SU-DHL-6 (cell line): ENCODE results near the gene CCDC107.

Source experiments
- EZH2phosphoT487 ChIP-seq: fragments of 200-600 bp; sonication (generic), shearing (Covaris generic); conservative IDR thresholded peaks from 2 replicates; pipeline ENCODE4 v1.6.1; 2018; ENCODE audit warnings: mild to moderate bottlenecking, antibody characterized with exemption, low read length, moderate library complexity, mixed read lengths
- TF ChIP-seq, protein P1 (sequence below): fragments of 200-600 bp; sonication (generic); IDR thresholded peaks from one replicate; pipeline ENCODE4 v1.5.1; 2017; ENCODE audit warnings: antibody characterized with exemption, mild to moderate bottlenecking, low read length, moderate library complexity; ENCODE audit not compliant: insufficient read depth, poor library complexity, severe bottlenecking

DNA sequence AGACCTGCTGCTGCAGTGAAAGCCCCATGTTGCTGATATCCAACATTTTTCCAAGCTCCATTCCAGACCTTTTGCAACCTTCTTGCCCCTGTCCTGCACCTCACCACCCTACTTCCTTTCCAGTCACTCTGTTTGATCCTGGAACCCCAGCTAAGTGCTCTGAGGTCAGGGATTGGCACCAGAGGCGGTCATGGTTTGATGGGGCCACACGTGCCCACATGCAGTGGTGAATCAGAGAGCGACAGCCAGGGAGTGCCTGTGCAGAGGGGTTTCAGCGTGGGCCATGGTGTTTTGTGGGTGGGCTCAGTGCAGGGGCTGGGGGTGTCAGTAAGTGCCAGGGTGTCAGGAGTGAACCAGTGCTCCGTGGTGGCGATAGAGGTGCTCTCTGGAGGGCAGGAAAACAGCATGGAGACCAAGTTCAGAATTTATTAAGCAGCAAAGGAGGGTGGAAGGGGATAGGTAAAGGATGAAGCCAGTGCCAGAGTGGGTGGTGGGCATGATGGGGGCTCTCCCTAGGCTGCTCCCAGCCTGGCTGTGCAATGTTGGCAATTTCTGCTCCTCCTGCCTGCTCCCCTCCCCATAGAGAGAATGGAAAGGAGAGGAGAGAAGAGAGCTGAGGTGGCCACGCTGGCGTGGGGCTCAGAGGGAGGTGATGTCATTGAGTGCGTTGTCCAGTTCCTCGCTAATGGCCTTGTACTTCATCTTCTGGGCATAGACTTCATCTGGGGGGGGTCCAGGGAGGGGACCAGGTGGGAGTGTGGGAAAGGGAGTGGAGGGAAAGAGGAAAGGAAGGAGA lies 24.6 kb downstream of the CCDC107 start:
- TF ChIP-seq, protein P1, sequence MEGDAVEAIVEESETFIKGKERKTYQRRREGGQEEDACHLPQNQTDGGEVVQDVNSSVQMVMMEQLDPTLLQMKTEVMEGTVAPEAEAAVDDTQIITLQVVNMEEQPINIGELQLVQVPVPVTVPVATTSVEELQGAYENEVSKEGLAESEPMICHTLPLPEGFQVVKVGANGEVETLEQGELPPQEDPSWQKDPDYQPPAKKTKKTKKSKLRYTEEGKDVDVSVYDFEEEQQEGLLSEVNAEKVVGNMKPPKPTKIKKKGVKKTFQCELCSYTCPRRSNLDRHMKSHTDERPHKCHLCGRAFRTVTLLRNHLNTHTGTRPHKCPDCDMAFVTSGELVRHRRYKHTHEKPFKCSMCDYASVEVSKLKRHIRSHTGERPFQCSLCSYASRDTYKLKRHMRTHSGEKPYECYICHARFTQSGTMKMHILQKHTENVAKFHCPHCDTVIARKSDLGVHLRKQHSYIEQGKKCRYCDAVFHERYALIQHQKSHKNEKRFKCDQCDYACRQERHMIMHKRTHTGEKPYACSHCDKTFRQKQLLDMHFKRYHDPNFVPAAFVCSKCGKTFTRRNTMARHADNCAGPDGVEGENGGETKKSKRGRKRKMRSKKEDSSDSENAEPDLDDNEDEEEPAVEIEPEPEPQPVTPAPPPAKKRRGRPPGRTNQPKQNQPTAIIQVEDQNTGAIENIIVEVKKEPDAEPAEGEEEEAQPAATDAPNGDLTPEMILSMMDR = no peak
- TF ChIP-seq EZH2phosphoT487 = no peak
